B cell (primary cell): ENCODE measurements around the gene WNT9B. TPM values are rescaled to one million over a fixed set of nuclear protein-coding genes. Genes with fewer than 3 reads are reported as not detected.

Experiments
- ATAC-seq: fragments of 200-7000 bp; cut with Tn5 transposase; one replicate; pipeline ENCODE4 v1.10.0; 2021; ENCODE audit warnings: low read depth, mild to moderate bottlenecking, moderate number of reproducible peaks, moderate library complexity
- CTCF ChIA-PET: fragments of 350-600 bp; sonication (Branson Sonifier 250); formaldehyde crosslinking; loops from one replicate; lab custom pipeline; 2021; ENCODE audit warnings: antibody characterized with exemption, inconsistent platforms; lab: Charles Lee
- POLR2A ChIA-PET: fragments of 350-600 bp; sonication (Branson Sonifier 250); formaldehyde crosslinking; loops from one replicate; lab custom pipeline; 2021; ENCODE audit warnings: antibody characterized with exemption; lab: Charles Lee
- DNase-seq: peaks from one replicate; pipeline ENCODE4 v3.0.0; 2013
- H2AFZ ChIP-seq: 2 replicates; pipeline ENCODE4 v1.6.1; 2012; ENCODE audit warnings: mild to moderate bottlenecking, low read depth, low read length; ENCODE audit not compliant: insufficient read depth, poor library complexity, severe bottlenecking
- H3K27ac ChIP-seq, 2 donors: 1 replicate in 1 of 2; 2 replicates in 1 of 2; pipeline ENCODE4 v1.5.1; 2012 to 2013; ENCODE audit warnings: low read length in 2 of 2, mild to moderate bottlenecking in 2 of 2, moderate library complexity in 1 of 2
- H3K27me3 ChIP-seq, 4 experiments: fragments of 200-600 bp in 1 of 4; sonication (generic) in 1 of 4; replicated peaks in 1 of 4; 1 replicate in 2 of 4; 2 replicates in 2 of 4; pipeline versions ENCODE4 v1.6.1 to v1.7.0; 2013 to 2016; ENCODE audit warnings: low read length in 3 of 4, mild to moderate bottlenecking in 2 of 4, mixed read lengths in 1 of 4, moderate library complexity in 1 of 4; ENCODE audit not compliant: insufficient read depth in 4 of 4, control insufficient read depth in 3 of 4; ENCODE audit errors: control extremely low read depth in 1 of 4
- H3K36me3 ChIP-seq, 2 experiments: replicated peaks in 1 of 2; 1 replicate in 1 of 2; 2 replicates in 1 of 2; pipeline versions ENCODE4 v1.6.1 to v1.7.1; 2013; ENCODE audit warnings: low read length in 1 of 2; ENCODE audit not compliant: insufficient read depth in 2 of 2, control insufficient read depth in 1 of 2; ENCODE audit errors: control extremely low read depth in 1 of 2, extremely low read depth in 1 of 2
- H3K4me1 ChIP-seq, 2 donors: fragments of 200-600 bp in 1 of 2; sonication (generic) in 1 of 2; 1 replicate in 1 of 2; 2 replicates in 1 of 2; pipeline versions ENCODE4 v1.5.1 to v1.6.1; 2013 to 2017; ENCODE audit warnings: low read length in 2 of 2; ENCODE audit not compliant: control insufficient read depth in 2 of 2, insufficient read depth in 2 of 2
- H3K4me2 ChIP-seq: replicated peaks from 2 replicates; pipeline ENCODE3; 2012; ENCODE audit warnings: mild to moderate bottlenecking, low read depth, low read length; ENCODE audit not compliant: poor library complexity, severe bottlenecking
- H3K4me3 ChIP-seq, 5 experiments: fragments of 200-600 bp in 1 of 5; sonication (generic) in 1 of 5; 1 replicate in 3 of 5; 2 replicates in 2 of 5; pipeline versions ENCODE4 v1.5.1 to v1.7.0; 2011 to 2016; ENCODE audit warnings: low read length in 4 of 5, mild to moderate bottlenecking in 4 of 5, low read depth in 2 of 5, control low read depth in 1 of 5, moderate library complexity in 1 of 5; ENCODE audit not compliant: insufficient read depth in 1 of 5; ENCODE audit errors: control extremely low read depth in 1 of 5, extremely low read depth in 1 of 5
- H3K79me2 ChIP-seq: fragments of 200-600 bp; sonication (generic); one replicate; pipeline ENCODE4 v1.6.0; 2016; ENCODE audit warnings: low read length; ENCODE audit not compliant: control insufficient read depth, insufficient read depth
- H3K9ac ChIP-seq: fragments of 200-600 bp; sonication (generic); 2 replicates; pipeline ENCODE4 v1.6.1; 2017; ENCODE audit warnings: mild to moderate bottlenecking, low read length, moderate library complexity
- H3K9me3 ChIP-seq, 3 donors: one replicate each; pipeline versions ENCODE4 v1.6.1 to v1.7.1; 2013; ENCODE audit warnings: low read length in 2 of 3; ENCODE audit not compliant: control insufficient read depth in 2 of 3, insufficient read depth in 1 of 3; ENCODE audit errors: control extremely low read depth in 1 of 3
- H4K20me1 ChIP-seq: 2 replicates; pipeline ENCODE4 v1.6.0; 2012; ENCODE audit warnings: mild to moderate bottlenecking, low read length; ENCODE audit not compliant: insufficient read depth, control insufficient read depth, poor library complexity, severe bottlenecking
- H3K27ac Mint-ChIP-seq: one replicate; pipeline ENCODE4 v1.8.0; 2021; ENCODE audit warnings: mixed read lengths
- H3K27me3 Mint-ChIP-seq: one replicate; pipeline ENCODE4 v1.8.0; 2021; ENCODE audit warnings: mixed read lengths
- H3K4me1 Mint-ChIP-seq: one replicate; pipeline ENCODE4 v1.8.0; 2021; ENCODE audit warnings: mixed read lengths
- H3K4me3 Mint-ChIP-seq: one replicate; pipeline ENCODE4 v1.8.0; 2021; ENCODE audit warnings: mixed read lengths
- H3K9me3 Mint-ChIP-seq: one replicate; pipeline ENCODE4 v1.8.0; 2022; ENCODE audit warnings: mixed read lengths; ENCODE audit not compliant: insufficient read depth
- EZH2 ChIP-seq: IDR thresholded peaks from 2 replicates; pipeline ENCODE4 v1.6.1; 2012; ENCODE audit warnings: borderline replicate concordance, low read depth, mild to moderate bottlenecking, moderate library complexity, low read length; ENCODE audit not compliant: insufficient read depth, poor library complexity, severe bottlenecking
- WGBS: methylation state at CpG from one replicate; pipeline ENCODE4 v1.1.5; 2013; ENCODE audit warnings: missing lambda C conversion rate; ENCODE audit not compliant: insufficient coverage; 5-methylcytosine and 5-hydroxymethylcytosine counted together
- intact Hi-C: fragments of 100-400 bp; cut with micrococcal nuclease; formaldehyde crosslinking; loops from one replicate; pipeline ENCODE4 v1.10.0; 2022
- polyA plus RNA-seq: library from polyadenylated mRNA; depleted of rRNA; stranded (reverse); fragments of >200 nt; gene quantifications from 2 replicates; pipeline ENCODE4 v1.2.3, GENCODE V29; 2012
- total RNA-seq, 2 donors: library from RNA; stranded (reverse); fragments of 120-200 nt in 1 of 2; gene quantifications; 1 replicate in 1 of 2; 2 replicates in 1 of 2; pipeline versions ENCODE4 v1.2.3 to v1.2.4, GENCODE V29; 2013 to 2022
- TF ChIP-seq, protein P1 (sequence below): fragments of 200-600 bp; IDR thresholded peaks from one replicate; pipeline ENCODE4 v1.8.0; 2022; ENCODE audit warnings: antibody characterized with exemption, mild to moderate bottlenecking

Gene WNT9B
- total and polyA plus RNA-seq, 2 donors (not counting 1 experiment from before 2014, with no cell fraction given), result not detected

DNA sequence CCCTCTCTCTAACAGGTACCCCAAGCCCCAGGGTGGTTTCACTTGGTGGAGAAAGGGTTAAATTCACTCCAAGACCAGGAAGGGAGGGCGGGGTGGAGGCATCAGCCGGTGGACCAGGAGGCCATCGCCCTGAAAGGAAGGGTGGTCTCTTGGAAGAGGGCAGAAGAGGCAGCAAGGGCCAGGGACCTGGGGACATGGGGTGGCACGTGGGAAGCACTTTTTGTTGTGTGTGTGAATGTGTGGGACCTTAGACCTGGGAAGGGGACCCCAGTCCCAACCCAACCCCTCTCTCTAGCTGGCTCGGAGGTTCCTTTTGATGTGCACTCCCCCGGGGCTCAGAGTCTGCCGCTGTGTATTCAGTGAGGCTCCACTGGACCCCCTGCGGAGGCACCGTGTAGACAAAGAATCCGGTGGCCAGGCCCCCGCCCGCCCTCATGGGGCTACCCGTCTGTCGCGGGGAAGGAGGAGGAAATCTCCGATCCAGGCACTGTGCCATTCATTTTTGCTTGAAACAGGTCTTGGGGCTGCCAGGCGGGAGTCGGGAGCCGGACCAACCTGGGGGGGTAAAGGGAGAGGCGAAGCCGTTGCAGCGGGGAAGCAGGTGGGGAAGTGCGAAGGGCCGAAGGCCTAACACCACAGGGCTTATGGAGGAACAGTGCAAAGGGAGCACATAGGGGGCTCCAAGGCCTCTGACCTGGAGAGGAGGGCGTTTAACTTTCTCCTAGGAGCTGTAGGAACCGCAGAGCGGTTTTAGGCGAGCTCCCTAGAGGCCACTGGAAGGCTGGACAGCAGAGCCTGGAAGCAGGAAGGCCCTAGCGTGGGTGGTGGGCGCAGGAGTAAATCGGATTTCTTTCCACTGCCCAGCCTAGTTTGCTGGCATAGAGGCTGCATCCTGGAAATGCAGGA lies 29.6 kb upstream of the WNT9B start:
- no peaks in the 10 kb centered on the region for H3K36me3 ChIP-seq
- H3K27me3 Mint-ChIP-seq, result peaks cover 48% of the 10 kb centered on the region
- no peak overlapping the region for H3K4me3 ChIP-seq
- H4K20me1 ChIP-seq, result no peaks in the 10 kb centered on the region
- peak overlapping the region; percentile 4 for H3K4me2 ChIP-seq
- H3K27ac Mint-ChIP-seq, result no peak overlapping the region
- peaks cover 39% of the 10 kb centered on the region for H3K4me1 Mint-ChIP-seq
- POLR2A ChIA-PET, result no interaction called here
- TF ChIP-seq EZH2, result no peak
- TF ChIP-seq, protein P1, sequence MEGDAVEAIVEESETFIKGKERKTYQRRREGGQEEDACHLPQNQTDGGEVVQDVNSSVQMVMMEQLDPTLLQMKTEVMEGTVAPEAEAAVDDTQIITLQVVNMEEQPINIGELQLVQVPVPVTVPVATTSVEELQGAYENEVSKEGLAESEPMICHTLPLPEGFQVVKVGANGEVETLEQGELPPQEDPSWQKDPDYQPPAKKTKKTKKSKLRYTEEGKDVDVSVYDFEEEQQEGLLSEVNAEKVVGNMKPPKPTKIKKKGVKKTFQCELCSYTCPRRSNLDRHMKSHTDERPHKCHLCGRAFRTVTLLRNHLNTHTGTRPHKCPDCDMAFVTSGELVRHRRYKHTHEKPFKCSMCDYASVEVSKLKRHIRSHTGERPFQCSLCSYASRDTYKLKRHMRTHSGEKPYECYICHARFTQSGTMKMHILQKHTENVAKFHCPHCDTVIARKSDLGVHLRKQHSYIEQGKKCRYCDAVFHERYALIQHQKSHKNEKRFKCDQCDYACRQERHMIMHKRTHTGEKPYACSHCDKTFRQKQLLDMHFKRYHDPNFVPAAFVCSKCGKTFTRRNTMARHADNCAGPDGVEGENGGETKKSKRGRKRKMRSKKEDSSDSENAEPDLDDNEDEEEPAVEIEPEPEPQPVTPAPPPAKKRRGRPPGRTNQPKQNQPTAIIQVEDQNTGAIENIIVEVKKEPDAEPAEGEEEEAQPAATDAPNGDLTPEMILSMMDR, result no peak
- no peaks in the 10 kb centered on the region for H3K9me3 Mint-ChIP-seq
- H3K4me1 ChIP-seq, result peaks cover 45 to 50% of the 10 kb centered on the region in 2 donors
- no peak overlapping the region for H3K9ac ChIP-seq
- ATAC-seq (no peak), DNase-seq (peak; percentile 22)
- peaks cover 0 to 33% (median 0%) of the 10 kb centered on the region in 3 donors for H3K9me3 ChIP-seq
- H2AFZ ChIP-seq, result no peak overlapping the region
- peak overlapping the region; percentile 32 for H3K4me3 Mint-ChIP-seq
- CTCF ChIA-PET, result no interaction called here
- peaks cover 0 to 73% (median 39%) of the 10 kb centered on the region in 4 experiments for H3K27me3 ChIP-seq
- intact Hi-C loops, result no loop called here
- no peak overlapping the region for H3K27ac ChIP-seq
- WGBS, result 31% methylated on average over 30 of the region's 31 CpGs
- H3K79me2 ChIP-seq, result no peaks in the 10 kb centered on the region

DNA sequence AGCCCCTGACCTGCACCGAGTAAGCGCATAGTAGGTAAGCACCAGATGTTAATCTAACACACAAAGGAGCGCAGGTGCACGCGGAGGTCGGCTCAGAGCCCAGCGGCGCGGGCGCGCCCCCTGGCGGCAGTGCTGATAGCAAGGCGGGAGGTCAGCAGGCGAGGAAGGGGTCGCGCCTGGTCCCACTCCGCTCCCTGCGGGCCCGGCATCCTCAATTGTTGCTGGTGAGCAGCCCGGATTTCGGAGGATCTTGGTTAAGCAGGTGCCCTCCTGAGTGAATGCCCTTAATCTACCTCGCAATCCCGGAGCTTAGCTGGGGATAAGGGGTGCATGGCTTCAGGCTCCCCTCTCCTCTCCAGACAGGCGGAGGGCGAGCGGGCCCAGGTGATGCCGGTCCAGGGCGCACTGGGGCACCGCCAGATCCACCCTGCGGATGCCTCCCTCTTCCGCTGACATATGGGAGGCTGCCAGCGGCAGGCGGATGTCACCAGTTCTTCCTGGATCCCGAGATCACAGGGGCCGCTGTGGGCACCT lies 28.9 kb upstream of the WNT9B start:
- intact Hi-C loops, result no loop called here
- H3K27me3 Mint-ChIP-seq, result peaks cover 45% of the 10 kb centered on the region
- CTCF ChIA-PET, result interaction anchor here (2.2 kb wide), 1 partner anchor 13 kb away, joined by 8 read pairs; no protein-coding TSS in a partner anchor

More for the DNA sequence above, 28.9 kb upstream of the WNT9B start:
- Histone ChIP-seq H3K4me1 (peaks cover 38 to 43% of the 10 kb centered on the region in 2 donors), H3K9me3 (peaks cover 0 to 27% (median 0%) of the 10 kb centered on the region in 3 donors), H3K27ac (no peak overlapping the region), H3K36me3 (no peaks in the 10 kb centered on the region), H2AFZ (no peak overlapping the region), H3K4me3 (no peak overlapping the region), H3K27me3 (peaks cover 0 to 70% (median 32%) of the 10 kb centered on the region in 4 experiments), H3K79me2 (no peaks in the 10 kb centered on the region), H4K20me1 (no peaks in the 10 kb centered on the region), H3K4me2 (peak overlapping the region; percentile 17), H3K9ac (no peak overlapping the region)
- Mint-ChIP-seq H3K27ac (no peak overlapping the region), H3K9me3 (no peaks in the 10 kb centered on the region), H3K4me1 (peaks cover 32% of the 10 kb centered on the region), H3K4me3 (no peak overlapping the region)
- DNase-seq (peak; percentile 69), ATAC-seq (peak; percentile 31)
- TF ChIP-seq, protein P1, result peak; percentile 70
- no peak for TF ChIP-seq EZH2
- POLR2A ChIA-PET, result no interaction called here
- 15% methylated on average over 29 of the region's 35 CpGs for WGBS
